Renal cortical epithelial cell (primary cell): ENCODE data around the gene PPP1R3E. TPM values are rescaled to one million over a fixed set of nuclear protein-coding genes. Genes with fewer than 3 reads are reported as not detected.
A peak's percentile ranks its signal among the peaks of the same experiment; 100 is the strongest.
"Not testable (repeated sequence)": the region's sequence is repeated elsewhere in the genome, so short reads cannot be mapped to it uniquely, and the experiment has no call there.

Source experiments
- DNase-seq: peaks from one replicate; pipeline ENCODE4 v3.0.0-alpha.2; 2011; ENCODE audit warnings: low read depth
- total RNA-seq: library from RNA; depleted of rRNA; stranded (reverse); fragments of >200 nt; gene quantifications from 2 replicates; pipeline ENCODE4 v1.2.3, GENCODE V29; 2014

The PPP1R3E gene, protein sequence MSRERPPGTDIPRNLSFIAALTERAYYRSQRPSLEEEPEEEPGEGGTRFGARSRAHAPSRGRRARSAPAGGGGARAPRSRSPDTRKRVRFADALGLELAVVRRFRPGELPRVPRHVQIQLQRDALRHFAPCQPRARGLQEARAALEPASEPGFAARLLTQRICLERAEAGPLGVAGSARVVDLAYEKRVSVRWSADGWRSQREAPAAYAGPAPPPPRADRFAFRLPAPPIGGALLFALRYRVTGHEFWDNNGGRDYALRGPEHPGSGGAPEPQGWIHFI
- total RNA-seq = 1.9 TPM in 2 replicates

DNA sequence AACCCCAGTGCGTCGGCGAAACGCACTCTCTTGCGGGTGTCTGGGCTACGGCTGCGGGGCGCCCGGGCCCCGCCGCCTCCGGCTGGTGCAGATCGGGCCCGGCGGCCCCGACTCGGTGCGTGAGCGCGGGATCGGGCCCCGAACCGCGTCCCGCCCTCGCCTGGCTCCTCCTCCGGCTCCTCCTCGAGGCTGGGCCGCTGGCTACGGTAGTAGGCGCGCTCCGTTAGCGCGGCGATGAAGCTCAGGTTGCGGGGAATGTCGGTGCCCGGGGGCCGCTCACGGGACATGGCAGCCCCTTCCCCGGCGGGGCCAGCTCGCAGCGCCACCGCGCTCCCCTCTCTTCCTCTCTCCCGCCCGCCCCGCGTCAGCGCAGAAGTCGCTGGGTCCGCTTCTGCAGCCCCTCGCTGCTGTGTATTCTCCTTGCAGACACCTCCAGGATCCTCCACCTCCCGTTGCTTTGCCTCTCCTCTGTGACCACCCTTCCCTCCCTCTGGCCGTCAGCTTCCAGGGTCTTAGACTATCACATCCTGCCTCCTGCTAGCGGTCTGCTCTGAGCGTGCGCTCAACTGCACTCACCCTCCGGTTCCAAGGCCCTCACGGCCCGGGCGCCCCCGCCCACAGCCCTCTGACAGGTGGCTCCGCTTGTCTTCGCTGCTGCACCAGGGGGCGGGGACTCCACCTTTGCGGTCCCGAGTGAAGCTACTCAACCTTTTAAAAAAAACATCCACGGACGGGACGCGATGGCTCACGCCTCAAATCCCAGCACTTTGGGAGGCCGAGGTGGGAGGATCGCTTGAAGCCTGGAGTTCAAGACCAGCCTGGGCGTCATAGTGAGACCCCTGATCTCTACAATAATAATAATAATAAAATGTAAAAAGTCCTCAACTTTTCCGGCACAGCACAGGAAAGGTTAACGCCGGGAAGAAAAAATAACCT lies at the start of gene PPP1R3E:
PPP1R3E (minus strand) TSS at position 570 of the 936 bp plus-strand sequence; CDS start at position 287, 283 bp downstream.
- peak; percentile 28 for DNase-seq

DNA sequence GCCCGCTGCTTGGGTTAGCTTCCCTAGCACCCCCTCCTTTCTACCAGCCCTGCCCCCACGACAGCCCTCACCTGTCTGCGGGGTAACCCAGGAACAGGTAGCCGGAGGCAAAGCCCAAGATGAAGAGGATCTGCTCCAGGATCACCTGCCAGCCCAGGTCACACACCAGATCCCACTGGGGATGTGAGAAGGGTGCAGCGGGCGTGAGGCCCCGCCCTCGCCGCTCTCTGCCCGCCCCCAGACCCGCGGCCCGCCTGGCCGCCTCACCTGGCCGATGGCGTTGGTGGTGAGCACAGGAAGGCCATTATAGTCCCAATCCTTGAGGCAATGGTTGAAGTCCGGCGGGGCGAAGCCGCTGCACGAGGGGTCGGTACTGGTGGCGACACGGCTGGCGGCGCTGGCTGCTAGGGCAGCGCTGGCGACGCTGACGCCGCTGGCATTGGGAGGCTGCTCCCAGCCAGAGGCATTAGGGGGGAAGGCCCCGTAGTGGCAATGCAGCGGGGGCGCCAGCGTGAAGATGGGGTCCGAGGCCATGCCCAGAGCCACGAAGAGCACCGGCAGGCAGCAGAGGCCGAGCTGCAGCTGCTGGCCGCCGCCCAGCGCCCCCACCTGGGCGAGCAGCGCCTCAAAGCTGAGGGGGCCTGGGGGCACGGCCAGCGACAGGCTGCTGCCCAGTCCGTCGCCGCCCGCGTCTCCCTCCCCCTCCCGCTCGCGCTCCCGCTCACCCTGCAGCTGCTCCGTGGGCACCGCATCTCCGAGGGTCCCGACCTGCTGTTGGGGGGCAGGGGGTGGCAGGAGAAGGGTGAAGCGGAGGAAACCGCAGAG lies 49.2 kb upstream of the PPP1R3E start:
- no peak for DNase-seq

DNA sequence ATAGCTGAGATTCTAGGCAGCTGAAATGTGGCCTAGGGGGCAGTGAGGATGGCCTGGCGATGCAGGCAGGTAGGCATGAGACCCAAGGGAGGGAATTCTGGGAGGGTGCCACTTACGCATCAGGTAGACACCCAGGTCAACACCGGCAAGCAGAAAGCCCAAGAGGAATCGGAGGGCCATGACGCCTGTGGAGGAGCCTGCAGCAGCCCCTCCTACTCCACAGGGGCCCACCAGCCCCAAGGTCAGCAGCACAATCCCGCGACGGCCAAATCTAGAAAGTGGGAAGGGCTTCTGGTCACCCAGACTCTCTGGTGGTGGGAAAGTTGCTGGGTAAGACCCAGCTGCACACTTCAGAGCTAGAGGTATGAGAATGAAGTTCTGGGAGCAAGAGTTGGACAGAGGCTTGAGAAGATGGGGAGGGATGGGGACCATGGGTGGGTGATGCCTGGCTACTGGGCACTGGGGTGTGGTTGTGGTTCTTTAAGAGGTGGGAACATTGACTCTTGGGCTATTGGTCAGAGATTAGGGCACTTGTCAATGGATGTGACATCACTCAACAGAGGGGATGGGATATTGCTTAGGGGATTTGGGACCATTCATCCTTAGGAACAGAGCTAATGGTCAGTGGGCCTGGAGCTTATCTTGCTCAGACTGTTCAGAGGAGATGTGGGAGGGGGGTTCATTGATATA lies 46.6 kb upstream of the PPP1R3E start:
- no peak for DNase-seq

DNA sequence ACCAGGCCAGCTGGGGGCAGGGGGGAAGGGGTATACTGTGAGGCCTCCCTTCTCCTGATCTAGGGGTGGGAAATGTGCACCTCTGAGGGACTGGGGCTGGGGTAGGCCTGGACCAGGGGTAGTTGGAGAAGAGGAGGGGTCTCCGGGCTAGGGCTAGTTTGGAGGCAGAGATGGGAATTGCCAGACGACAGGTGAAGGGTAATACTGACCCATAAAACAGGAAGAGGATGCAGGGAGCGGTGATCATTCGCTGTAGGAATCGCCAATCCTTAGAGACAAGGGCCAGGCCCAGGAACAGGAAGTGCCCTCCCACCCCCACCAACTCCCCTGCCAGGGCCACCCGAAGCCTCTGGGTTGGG lies 45.6 kb upstream of the PPP1R3E start:
- no peak for DNase-seq

DNA sequence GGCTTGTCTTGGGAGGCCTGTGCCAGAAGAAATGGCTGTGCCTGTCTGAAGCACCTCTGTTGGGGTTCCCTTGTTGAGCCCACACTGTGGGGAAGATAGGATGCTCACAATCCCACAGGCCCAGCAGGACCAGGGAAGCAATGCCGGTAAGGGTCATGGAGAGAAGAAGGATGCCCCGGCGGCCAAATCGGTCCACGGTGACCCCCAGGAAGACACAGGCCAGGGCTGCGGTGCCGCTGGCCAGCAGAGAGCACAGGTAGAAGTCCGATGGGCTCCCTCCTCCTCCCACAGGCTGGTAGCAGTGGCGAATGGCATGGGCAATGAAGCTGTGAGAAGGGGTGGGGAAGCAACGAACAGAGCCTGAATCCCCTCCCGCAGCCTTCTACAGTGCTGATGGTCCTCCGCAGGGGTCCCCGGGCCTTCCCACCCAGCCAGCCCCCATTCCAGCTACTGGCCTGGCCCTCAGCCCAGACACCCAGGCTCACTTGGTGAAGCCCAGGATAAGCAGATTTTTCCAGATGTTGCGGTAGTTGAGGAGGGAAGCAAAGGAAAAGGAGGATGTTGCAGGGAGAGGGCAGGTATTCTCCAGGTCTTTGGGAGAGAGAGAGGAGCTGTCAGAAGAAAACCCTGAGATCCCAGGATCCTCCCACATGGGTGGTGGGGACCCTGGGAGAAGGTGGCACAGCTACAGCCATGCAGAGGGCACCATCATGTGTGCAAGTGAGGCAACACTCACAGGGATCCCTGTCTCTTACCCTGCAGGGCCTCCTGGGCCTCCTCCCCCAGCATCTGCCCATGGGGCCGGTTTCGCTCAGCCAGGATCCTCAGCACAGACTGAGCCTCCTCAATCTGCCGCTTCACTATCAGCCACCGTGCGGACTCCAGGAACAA lies 45.0 kb upstream of the PPP1R3E start:
- DNase-seq = no peak

DNA sequence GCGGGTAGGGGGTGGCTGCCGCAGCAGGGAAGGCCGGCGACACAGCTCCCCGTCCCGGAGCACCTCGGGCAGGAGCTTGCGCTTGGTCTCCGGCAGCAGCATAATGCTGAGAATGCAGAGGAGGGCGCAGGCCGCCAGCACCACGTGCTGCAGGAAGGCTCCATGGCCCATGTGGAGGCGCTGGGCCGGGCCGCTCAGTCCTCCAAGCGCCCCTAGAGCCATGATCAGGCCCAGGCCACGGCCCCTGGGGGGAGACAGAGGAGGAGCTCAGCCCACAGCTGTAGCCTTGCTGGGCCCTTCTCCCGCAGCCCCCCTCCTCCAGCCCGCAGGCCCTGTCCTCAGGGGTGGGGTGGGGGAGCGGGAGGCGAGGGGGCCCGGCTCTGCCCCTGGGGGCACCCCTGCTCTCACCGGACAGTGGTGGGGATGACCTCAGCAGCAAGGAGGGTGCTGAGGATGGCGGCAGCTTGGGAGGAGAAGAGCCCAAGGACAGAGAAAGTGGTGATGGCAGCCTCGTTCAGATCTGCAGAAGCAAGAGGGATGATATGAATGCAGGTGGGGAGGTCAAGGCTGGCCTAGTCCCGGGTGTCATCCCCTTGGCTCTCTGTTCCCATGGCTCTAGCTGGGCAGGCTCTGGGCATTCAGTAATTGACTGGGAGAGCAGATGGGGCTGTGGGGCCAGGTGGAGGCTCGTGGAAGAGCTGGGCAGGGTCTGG lies 44.2 kb upstream of the PPP1R3E start:
- no peak for DNase-seq

DNA sequence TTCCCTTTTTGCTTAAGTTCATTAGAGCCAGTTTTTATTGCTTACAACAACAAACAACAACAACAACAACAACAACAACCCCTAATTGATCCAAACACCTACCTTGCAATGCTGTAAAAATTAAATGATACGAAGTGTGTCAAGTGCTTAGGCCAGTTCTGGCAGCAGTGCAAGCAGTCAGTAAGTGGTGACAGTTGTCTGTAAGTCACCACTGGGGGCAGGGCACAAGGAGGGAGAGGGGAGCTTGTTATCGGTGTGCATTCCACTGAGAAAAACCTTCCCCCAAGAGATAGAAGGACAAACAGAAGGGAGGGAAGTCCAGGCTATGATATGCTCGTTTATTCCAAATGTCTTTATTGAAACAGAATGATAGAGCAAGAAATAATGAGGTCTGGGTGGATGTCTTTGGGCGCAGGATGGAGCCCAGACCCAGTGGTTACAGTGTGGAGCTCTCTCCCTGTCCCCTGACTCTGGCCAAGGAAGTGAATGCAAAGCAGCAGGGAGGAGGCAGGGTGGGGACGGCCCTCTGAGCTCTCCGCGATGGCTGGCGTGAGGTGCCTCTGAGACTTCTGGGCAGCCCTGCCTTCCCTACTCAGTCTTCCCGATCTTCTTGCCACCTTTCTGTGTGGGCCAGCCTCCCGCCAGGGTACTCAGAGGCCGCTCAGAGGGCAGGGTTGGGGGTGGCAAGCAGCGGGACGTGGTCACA lies 43.5 kb upstream of the PPP1R3E start:
- DNase-seq = no peak

DNA sequence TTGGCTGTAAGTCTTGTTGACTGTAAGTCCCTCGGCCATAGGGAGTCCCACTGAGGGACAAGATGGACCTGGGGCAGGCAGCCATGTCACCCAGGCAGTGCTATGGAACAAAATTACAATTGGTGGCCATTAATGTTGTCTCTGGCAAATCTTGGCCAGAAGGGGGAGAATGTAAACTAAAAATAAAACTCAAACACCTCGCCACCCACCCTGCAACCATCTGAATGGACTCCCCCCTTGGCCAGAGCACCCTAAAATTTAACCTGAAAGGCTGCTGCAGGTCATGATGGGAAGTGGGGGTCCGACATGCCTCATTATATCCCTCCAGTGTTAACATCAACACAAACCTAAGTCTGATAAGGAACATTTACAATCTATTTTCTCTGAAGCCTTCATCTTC lies 41.8 kb upstream of the PPP1R3E start:
- DNase-seq = no peak

DNA sequence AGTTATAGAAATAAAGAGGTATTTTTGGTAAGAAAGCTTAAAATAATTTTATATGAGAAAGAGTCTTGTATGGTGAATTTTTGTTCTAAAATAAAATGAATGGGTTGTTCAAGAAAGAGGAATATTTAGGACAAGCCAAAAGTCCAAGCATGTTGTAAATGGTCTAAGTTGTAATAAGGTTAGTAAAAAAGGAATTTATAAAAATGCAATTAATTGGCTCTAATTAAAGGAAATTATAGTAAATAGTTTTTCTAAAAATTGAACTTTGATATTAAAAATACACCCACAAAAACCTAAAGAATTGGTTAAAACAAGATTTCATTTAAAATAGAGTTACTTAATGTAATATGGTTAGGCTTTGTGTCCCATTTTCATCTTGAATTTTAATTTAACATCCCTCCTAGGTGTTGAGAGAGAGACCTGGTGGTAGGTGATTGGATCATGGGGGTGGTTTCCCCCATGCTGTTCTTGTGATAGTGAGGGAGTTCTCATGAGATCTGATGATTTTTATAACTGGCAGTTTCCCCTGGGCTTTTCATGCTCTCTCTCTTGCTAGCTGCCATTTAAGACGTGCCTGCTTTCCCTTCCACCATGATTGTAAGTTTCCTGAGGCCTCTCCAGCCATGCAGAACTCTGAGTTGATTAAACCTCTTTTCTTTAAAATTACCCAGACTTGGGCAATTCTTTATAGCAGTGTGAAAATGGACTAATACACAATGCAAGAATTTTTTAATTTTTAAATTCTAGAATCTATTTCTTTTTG lies 37.0 kb upstream of the PPP1R3E start:
- no peak for DNase-seq

DNA sequence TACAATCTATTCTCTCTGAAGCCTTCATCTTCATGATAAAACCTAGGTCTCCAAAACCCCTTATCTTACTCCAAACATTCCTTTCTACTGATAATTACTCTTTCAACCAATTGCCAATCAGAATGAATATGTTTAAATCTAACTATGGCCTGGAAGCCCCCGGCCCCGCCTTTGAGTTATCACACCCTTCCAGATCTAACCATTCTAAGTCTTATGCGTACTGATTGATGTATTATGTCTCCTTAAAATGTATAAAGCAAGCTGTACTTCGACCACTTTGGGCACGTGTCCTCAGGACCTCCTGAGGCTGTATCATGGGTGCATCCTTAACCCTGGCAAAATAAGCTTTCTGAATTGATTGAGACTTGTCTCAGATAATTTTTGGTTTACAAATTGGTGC lies 33.0 kb upstream of the PPP1R3E start:
- DNase-seq = no peak

DNA sequence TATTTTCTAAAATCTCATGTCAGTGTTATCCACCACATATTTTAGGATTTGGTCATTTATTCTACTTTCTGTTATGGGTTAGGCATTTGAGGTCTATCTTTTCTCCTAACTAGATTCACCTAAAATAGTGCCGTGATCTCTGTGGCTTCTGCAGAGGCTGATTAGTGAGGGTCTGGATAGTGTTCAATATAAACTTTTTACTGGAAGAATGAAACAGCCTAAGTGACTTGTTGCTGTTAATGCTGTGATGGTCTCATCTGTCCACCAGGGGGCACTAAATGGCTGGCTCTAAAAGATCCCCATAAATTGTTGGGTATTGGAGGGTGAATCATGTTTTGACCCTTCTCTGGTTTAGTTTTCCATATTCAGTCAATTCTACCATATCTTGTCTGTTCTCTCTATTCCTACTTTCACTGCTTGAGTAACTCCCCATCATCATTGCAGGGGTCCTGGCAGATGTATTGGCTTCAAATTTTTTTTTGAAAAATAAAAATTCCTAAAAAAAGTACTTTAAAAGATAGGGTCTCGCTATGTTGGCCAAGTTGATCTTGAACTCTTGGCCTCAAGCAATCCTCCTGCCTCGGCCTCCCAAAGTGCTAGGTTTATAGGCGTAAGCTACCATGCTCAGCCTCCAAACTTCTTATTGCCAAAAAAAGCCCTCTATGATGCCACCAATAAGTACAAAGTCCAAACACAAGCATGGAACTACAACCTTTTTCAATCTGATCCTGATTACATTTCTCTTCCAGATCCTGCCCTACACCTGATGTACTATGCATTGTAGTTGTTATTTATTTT lies 25.5 kb upstream of the PPP1R3E start:
- DNase-seq = peak; percentile 79

DNA sequence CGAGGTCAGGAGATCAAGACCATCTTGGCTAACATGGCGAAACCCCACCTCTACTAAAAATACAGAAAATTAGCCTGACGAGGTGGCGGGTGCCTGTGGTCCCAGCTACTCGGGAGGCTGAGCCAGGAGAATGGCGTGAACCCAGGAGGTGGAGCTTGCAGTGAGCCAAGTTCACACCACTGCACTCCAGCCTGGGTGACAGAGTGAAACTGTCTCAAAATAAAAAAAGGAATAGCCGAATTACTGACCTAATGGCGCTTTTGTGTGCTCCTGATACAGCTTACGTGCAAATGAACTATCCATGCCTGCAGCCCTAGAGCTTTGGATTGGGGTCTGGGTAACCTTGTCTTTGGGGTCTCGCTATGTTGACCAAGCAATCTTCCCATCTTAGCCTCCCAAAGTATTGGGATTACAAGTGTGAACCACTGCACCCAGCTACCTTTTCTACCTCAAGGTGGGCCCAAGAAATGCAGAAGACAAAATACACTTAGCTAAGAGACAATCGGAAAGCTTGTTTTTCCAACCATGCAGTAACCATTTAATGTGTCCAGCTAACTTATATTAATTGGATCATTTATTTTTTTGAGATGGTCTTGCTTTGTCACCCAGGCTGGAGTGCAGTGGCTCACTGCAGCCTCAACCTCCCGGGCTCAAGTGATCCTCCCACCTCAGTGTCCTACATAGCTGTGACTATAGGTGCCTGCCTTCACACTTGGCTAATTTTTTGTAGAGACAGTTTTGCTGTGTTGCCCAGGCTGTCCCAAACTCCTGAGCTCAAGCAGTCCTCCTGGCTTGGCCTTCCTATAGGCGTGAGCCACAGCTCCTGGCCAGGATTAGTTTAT lies 24.1 kb upstream of the PPP1R3E start:
- no peak for DNase-seq

DNA sequence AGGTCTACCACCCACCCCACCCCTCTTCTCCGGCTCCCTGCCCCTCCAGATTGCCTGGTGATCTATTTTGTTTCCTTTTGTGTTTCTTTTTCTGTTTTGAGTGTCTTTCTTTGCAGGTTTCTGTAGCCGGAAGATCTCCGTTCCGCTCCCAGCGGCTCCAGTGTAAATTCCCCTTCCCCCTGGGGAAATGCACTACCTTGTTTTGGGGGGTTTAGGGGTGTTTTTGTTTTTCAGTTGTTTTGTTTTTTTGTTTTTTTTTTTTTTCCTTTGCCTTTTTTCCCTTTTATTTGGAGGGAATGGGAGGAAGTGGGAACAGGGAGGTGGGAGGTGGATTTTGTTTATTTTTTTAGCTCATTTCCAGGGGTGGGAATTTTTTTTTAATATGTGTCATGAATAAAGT lies 23.1 kb upstream of the PPP1R3E start:
- not testable (repeated sequence) for DNase-seq

DNA sequence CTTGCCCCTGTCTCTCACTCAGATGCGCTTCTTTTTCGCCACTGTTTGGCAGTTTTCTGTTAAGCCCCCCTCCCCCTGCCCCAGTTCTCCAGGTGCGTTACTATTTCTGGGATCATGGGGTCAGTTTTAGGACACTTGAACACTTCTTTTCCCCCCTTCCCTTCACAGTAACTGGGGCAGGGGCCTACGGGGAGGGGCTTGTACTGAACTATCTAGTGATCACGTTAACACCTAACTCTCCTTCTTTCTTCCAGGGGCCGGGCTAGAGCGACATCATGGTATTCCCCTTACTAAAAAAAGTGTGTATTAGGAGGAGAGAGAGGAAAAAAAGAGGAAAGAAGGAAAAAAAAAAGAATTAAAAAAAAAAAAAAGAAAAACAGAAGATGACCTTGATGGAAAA lies 22.3 kb upstream of the PPP1R3E start:
- no peak for DNase-seq

DNA sequence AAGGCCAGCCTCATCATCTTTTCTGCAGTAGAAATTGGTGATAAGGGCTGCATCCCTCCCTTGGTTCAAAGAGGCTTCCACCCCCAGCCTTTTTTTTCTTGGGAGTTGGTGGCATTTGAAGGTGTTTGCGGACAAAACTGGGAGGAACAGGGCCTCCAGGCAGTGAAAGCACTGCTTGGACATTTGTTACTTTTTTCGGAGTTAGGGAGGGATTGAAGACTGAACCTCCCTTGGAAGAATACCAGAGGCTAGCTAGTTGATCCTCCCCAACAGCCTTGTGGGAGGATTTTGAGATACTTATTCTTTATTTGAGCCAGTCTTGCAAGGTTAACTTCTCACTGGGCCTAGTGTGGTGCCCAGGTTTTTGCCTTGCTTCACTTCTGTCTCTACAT lies 21.8 kb upstream of the PPP1R3E start:
- no peak for DNase-seq

DNA sequence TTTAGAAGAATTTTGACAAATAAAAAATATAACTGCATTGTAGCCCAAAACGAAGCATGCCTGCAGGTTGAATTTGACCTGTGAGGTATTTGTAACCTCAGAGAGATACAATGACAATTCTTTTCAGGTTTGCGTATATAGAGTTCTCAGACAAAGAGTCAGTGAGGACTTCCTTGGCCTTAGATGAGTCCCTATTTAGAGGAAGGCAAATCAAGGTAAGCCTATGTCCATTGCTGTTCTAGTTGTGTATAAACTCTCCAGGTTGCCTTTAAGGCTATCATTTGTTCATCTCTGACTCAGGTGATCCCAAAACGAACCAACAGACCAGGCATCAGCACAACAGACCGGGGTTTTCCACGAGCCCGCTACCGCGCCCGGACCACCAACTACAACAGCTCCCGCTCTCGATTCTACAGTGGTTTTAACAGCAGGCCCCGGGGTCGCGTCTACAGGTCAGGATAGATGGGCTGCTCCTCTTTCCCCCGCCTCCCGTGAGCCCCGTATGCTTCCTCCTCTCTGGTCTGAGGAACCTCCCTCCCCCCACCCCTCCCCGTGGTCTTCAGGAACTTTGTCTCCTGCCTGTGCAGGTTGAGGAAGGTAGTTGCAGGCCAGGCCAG lies 21.3 kb upstream of the PPP1R3E start:
- no peak for DNase-seq
